ENCODE results near the gene RGS3.
"Not testable (repeated sequence)": the region's sequence is repeated elsewhere in the genome, so short reads cannot be mapped to it uniquely, and the experiment has no call there.

RGS3 gene

DNA sequence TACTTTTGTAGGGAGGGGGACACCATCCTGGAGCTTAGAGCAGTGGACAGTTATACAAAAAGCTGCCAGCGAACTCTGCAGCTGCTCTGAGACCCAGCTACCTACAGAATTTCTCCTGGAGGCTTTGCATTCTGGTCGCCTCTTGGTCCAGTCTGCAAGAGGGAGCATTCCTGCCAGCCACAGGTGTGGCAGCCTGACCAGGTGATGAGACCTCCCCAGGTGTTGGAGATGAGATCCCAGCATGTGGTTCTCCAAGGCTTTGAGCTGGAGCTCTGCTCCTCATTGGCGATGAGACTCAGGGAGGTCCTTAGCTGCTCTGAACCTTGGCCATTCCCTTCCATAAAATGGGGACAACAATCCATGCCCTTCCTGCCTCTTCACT, 69.3 kb downstream of the RGS3 start:
- no peak for DNase-seq

- DNase-seq, result no peak
Observed at GRCh38 chr9:113533335-113534225, 70.1 kb downstream of the RGS3 start.

DNA sequence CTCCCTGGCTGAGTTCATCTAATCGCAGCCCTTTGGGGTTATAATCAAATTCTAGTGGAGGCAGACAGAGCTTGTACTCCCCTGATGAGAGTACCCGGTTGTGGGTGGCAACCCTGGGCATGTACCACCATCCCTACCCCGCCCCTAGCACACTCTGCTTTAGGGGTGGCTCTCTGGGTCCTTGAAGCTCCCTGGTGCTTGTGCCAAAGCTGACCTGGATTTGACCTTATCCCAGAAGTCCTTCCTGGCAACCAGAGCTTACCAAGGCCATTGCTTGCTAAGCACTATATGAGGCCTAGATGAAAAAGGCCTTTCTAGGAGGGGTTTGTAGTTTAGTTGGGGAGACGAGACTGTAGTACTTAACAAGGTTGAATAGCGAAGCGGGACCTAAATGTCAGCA, 72.2 kb downstream of the RGS3 start:
- DNase-seq, result no peak

- no peak for DNase-seq
Observed at GRCh38 chr9:113536166-113536482, 72.6 kb downstream of the RGS3 start.

DNA sequence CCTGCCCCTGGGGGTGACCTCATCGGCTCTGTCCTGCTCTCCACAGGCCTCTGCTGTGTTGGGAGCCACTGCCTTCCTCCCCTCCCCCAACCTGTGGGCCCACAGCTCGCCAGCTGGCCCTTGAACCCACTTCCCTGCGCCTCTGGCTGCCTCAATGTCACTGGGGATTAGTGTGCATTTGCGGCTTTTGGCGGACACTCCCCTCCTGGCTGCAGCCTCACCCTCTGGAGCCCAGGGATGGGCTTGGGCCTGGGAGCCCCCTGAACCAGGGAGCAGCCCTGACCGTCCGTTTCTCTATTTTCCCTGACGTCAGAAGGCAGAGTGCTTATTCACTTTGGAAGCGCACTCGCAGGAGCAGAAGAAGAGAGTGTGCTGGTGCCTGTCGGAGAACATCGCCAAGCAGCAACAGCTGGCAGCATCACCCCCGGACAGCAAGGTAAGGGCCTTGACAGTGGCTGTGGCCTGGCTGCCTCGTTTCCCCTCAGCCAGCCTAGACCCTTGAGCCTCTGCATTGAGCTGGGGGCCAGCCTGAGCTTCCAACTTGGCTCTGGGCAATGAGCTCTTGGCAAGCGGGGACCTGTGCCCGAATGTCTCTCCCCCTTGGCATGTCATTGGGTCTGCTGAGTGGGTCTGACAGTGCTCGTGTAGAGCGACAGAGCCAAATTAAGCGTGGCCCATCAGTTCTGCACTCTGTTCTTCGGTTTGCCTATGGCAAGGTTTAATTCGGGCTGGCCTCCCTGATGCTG, 73.1 kb downstream of the RGS3 start:
- no peak for DNase-seq

GRCh38 chr9:113537229-113537810, 73.8 kb downstream of the RGS3 start:
- no peak for DNase-seq

GRCh38 chr9:113538131-113538530, 74.6 kb downstream of the RGS3 start:
- no peak for DNase-seq

- no peak for DNase-seq
Observed at GRCh38 chr9:113538701-113539430, 75.3 kb downstream of the RGS3 start.

DNA sequence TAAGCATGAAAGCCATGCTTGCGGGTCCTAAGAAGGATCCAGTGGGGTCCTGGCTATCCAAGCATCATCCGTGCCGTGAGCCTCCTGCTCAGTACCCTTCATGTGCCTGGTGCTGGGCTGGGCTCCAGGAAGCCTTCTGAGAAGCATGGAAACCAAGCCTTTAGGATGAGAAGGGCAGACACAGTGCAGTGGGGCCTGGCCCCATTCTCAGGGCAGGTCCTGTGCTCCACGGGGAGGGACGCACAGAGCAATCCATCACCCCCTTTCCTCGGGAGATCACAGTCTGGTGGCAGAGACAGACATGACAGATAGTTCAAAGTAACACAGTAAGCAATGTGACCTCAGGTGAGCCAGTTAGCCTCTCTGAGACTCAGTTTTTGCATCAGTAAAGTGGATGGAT, 76.9 kb downstream of the RGS3 start:
- DNase-seq, result no peak

DNA sequence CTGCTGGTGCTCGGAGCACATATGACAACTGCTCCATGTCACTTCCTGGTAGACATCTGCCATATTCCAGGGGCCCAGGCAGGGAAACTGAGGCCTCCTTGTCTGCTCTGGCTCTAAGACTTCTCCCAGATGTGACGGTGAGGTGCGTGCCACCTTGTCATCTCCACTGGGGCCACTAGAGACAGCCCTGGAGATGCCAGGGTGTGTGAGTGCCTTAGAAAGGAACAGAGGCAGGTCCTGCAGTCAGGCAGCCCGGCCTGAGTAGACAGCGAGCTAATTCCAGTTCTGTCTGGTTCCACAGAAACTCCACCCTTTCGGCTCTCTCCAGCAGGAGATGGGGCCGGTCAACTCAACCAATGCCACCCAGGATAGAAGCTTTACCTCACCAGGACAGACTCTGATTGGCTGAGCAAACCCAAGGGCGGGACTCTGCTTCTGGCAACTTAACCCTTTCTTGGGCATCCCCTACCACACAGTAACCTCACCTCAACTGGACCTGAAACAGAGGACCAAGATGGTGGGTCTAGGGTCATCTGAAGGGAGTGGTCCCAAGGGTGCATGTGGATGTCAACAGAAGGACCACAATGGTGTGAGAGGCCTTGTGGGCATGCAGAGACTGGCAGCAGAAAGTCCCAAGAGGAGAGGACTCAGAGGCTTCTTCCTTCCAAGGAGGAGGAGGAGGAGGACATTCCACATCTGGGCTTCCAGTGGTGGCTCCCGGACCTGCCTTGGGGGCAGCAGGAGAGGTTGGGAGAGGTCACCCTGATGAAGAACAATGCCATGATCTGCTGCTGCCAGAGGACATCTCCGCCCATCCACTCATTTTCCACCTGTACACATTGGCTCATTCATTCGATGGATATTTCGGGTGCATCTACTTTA, 77.7 kb downstream of the RGS3 start:
- DNase-seq, result no peak

GRCh38 chr9:113542006-113542405, 78.5 kb downstream of the RGS3 start:
- DNase-seq, result no peak

DNA sequence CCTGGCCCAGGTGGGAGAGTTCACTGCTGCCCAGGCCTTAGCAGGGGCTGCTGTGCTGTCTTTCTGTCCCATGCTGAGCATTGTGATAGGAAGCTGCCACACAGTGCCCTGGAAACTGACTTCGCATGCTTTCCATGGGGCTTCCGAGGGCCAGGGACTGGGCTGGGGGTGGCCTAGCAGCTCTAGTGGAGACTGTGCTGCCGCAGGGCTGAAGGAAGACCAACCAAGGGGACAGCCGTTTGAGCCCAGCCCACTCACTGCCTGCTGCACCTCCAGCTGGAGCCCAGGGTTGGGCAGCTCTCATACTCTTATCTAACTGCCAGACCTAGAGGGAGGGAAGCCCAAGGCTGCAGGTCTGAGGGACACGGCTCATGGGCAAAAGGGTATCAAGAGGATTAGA, 79.2 kb downstream of the RGS3 start:
- no peak for DNase-seq

DNA sequence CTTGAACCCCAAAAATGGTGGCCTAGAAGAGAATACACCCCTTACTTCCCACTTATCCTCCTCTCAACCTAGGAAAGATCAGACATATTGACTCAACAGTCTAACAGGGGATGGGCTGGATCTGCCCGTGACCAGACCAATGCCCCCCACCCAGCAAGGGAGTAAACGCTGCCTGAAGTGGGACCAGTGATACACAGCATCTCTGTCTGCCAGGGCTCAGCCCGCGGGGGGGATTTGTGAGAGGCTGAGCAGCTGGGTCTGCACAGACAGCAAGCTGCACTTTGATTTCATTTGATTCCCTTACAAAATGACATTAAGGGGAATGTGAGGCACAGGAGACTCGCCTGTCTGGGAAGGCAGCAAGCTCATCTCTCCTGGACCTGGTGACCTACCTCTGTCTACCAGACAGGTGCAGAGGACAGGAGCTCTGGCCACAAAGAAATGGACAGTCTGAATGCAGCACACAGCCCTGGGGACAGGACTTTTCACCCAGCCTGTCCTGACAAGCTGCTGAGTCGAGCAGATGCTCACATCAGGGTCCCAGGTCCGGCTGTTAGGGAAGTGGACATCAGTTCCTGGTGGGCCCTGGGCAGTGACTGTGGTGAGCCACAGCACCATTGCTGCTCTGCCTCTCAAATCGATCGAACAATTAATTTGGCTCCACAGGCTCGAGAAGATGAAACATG, 79.9 kb downstream of the RGS3 start:
- DNase-seq, result no peak

GRCh38 chr9:113543982-113544303, 80.4 kb downstream of the RGS3 start:
- no peak for DNase-seq

GRCh38 chr9:113545068-113545467, 81.5 kb downstream of the RGS3 start:
- no peak for DNase-seq

DNA sequence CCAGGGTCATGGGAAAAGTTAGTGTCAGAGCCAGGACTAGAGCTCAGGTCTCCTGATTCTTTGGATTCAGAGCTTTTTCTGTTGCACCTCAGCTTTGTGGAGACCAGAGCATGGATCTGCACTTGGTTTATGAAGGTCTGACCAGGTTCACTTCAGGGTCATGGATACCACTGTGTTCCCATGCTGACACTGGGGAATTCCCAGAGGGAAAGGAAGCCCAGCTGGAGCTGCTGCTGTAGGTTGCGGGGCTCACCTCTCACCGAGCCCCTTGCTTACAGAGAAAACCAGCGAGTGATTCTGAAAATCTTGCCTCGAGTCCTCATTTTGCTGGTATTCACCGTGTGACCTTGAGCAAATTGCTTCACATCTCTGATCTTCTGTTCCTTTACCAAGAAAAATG, 83.0 kb downstream of the RGS3 start:
- DNase-seq, result no peak

- DNase-seq, result no peak
Observed at GRCh38 chr9:113547501-113547900, 84.0 kb downstream of the RGS3 start.

DNA sequence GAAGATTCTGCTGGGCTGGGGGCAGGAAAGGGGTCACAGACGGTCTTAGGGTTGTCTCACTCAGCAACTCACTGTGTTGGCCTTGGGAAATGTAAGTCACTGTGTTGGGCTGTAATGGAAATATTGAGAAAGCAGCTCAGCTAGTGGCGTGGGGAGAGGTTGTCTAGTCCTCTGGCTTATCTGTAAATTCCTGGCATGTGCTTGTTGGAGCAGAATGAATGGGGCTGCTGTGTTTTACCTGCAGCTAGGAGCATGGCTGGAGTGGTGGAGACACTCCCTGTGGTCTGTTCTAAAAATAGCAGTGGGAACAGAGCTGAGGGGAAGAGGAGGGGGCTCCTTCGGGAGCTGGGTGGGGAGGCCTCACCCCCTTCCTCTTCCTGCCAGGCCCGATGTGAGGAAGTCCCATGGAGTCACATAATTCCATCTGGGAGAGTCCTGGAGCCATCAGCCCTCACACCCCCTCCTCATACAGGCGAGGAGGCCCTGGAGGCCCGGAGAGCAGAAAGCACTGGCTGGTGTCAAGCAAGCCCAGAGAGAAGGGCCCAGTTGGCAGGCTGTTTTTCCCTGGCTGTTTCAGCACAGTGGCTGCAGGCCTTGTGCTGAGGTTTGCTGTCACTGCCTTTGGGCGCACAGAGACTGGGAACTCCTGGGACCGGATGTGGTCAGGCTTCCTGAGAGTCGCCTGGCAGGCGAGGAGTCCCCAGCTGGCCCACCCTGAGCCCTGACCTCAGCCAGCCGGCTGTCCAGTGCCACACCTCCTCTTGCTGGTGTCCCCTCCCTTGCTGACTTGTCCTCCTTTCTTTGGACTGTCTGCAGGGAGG, 84.9 kb downstream of the RGS3 start:
- no peak for DNase-seq

DNA sequence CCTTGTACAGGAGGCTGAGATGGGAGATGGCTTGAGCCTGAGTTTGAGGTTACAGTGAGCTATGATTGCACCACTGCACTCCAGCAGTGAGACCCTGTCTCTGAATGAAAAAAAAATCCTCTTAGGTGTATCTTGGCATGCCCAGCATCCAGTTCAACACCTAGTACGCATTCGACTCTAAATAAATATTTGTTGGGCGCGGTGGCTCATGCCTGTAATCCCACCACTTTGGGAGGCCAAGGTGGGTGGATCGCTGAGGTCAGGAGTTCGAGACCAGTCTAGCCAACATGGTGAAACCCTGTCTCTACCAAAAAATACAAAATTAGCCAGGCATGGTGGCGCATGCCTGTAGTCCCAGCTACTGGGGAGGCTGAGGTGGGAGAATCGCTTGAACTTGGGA, 86.4 kb downstream of the RGS3 start:
- DNase-seq, result not testable (repeated sequence)

DNA sequence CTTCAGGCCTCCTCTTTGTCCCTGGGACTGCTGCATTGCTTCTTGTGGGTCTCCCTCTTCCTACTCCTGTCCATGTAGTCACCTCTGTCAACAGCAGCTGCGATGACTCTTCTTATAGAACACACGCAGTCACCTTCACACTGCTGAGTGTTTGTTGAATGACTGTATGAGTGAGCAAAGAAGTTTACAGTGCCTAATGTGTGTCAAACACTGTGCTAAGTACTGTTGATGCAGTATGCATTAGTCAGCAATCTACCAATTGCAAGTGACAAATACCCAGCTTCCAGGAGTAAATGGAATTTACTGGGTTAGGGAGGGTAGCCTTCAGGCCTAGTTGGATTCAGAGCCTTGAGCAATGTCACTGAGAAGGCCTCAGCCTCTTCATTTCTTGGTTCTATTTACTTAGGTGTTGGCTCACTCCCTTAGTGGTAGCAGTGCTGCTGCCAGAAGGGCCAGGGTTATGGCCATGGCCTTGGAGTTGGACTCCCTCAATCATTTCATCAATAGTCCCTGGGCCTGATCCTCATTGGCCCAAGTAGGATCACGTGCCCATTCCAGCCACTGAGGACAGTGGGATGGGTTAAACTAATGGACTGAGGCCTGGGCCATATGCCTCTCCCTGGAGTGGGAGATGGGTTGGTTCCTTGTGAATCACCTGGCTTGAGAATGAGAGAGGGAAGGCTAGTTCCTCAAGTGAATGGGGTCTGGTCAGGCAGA, 93.5 kb downstream of the RGS3 start:
- DNase-seq, result no peak
